SK-N-MC (cell line): ENCODE measurements around the gene CFP.
A peak's percentile ranks its signal among the peaks of the same experiment; 100 is the strongest.

ENCODE experiments used
- DNase-seq: peaks from one replicate; pipeline ENCODE4 v3.0.0-alpha.2; 2011; ENCODE audit warnings: low read depth, low spot score
- H3K27ac ChIP-seq: fragments of 200-600 bp; sonication (generic); 2 replicates; pipeline ENCODE4 v1.5.1; 2016; ENCODE audit warnings: mixed run types
- H3K36me3 ChIP-seq: fragments of 200-600 bp; sonication (generic); 2 replicates; pipeline ENCODE4 v1.6.1; 2017; ENCODE audit warnings: antibody characterized with exemption, low read length, mixed read lengths; ENCODE audit not compliant: insufficient read depth
- H3K4me3 ChIP-seq: fragments of 200-600 bp; sonication (generic); 2 replicates; pipeline ENCODE4 v1.5.1; 2016
- H3K9ac ChIP-seq: fragments of 200-600 bp; sonication (generic); 2 replicates; pipeline ENCODE4 v1.8.0; 2017; ENCODE audit warnings: mixed run types, mixed read lengths; ENCODE audit not compliant: insufficient read length
- H3K9me3 ChIP-seq: fragments of 200-600 bp; sonication (generic); 2 replicates; pipeline ENCODE4 v1.6.1; 2017; ENCODE audit warnings: low read depth, mild to moderate bottlenecking, antibody characterized with exemption, low read length, moderate library complexity, mixed read lengths
- EZH2 ChIP-seq: fragments of 200-600 bp; sonication (generic); IDR thresholded peaks from one replicate; pipeline ENCODE4 v1.6.1; 2017; ENCODE audit warnings: antibody characterized with exemption
- FOXP2 ChIP-seq: optimal IDR thresholded peaks from 2 replicates; pipeline ENCODE3; 2011; ENCODE audit warnings: mild to moderate bottlenecking, moderate library complexity; ENCODE audit not compliant: insufficient read depth; ENCODE audit errors: extremely low read length, control extremely low read depth
- POLR2AphosphoS5 ChIP-seq: IDR thresholded peaks from 2 replicates; pipeline ENCODE4 v1.6.1; 2012; ENCODE audit warnings: mild to moderate bottlenecking, low read depth, low read length, borderline replicate concordance

Gene CFP

DNA sequence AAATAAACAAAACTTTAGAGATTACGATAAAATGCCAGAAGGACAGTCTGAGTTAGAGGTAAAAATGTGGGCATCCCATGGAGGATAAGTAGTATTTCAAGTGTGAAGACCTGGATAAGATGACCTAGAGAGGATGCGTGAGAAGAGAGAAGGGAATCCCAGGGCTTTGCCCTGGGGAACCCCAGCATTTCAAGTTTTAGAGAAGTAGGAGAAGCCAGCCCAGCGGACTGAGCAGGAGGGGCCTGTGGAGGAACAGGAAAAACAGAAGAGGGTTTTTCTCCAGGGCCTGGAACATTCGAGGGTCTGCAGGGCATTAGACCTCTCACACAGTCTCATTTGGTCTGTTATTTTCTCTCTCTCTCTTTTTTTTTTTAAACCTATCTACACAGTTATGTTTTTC, 2.9 kb upstream of the CFP start:
- DNase-seq, result no peak
- Histone ChIP-seq H3K9ac (no peak overlapping the region), H3K4me3 (no peak overlapping the region), H3K36me3 (peaks cover 3% of the 10 kb centered on the region; the same call in 1 of the 2 replicates), H3K27ac (no peak overlapping the region), H3K9me3 (no peaks in the 10 kb centered on the region)
- TF ChIP-seq FOXP2 (no peak), POLR2AphosphoS5 (no peak), EZH2 (no peak)

DNA sequence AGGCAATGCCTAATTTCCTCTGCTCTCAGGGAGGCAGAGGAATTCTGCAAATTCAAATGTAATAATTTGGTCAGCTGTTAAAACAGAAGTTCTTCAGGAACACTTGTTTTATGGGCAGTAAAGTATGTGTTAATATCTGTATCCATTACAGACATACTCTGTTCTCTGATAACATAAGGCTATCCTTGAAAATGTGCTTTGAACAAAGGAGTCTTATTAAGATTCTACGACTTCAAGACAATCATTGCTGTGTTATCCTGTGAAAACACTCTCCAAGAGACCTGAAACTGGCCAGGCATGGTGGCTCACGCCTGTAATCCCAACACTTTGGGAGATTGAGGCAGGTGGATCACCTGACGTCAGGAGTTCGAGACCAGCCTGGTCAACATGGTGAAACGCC, 1.9 kb upstream of the CFP start:
- H3K9ac ChIP-seq, result no peak overlapping the region
- H3K36me3 ChIP-seq, result no peaks in the 10 kb centered on the region; the same call in 1 of the 2 replicates
- H3K4me3 ChIP-seq, result no peak overlapping the region
- no peak for TF ChIP-seq FOXP2
- TF ChIP-seq EZH2, result no peak
- TF ChIP-seq POLR2AphosphoS5, result no peak
- no peak overlapping the region for H3K27ac ChIP-seq
- H3K9me3 ChIP-seq, result no peaks in the 10 kb centered on the region
- no peak for DNase-seq

- H3K9ac ChIP-seq, result no peak overlapping the region
- H3K4me3 ChIP-seq, result no peak overlapping the region
- DNase-seq, result no peak
- H3K9me3 ChIP-seq, result no peaks in the 10 kb centered on the region
- no peak overlapping the region for H3K27ac ChIP-seq
- no peaks in the 10 kb centered on the region for H3K36me3 ChIP-seq
- TF ChIP-seq EZH2, result no peak
- TF ChIP-seq POLR2AphosphoS5, result no peak
- TF ChIP-seq FOXP2, result no peak
Measured at GRCh38 chrX:47628982-47629381, 748 bp downstream of the CFP start.

GRCh38 chrX:47625365-47625764, 4.4 kb downstream of the CFP start:
- DNase-seq, result no peak
- H3K9ac ChIP-seq, result no peak overlapping the region
- TF ChIP-seq FOXP2 (no peak), EZH2 (no peak), POLR2AphosphoS5 (no peak)
- H3K9me3 ChIP-seq, result no peaks in the 10 kb centered on the region
- no peak overlapping the region for H3K4me3 ChIP-seq
- H3K36me3 ChIP-seq, result no peaks in the 10 kb centered on the region
- H3K27ac ChIP-seq, result no peak overlapping the region

DNA sequence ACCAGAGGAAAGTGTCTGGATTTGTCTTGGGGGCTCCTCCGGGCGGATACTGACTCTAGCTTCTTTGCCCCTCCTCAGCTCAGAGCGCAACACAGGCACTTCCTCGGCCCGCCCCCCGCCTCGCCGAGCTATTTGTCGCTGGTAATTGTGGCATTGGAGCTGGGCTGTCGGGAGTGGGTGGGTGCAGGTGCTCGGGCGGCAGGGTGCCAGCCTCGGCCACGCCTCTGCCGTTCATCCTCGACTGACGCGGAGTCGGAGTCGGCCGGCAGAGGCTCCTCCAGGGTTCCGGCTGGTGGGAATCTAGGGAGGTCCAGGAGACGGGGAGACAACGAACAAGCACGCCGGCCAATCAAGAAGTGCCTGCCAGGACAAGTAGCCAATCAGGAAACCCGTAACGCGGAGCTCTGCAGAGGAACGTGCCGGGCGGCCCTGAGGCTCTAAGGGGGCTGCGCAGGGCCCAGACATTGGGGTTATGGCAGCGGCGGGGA, 6.1 kb downstream of the CFP start:
- H3K9ac ChIP-seq, result no peak overlapping the region
- DNase-seq, result no peak
- H3K27ac ChIP-seq, result no peak overlapping the region
- no peaks in the 10 kb centered on the region for H3K36me3 ChIP-seq
- peak overlapping the region; percentile 72 for H3K4me3 ChIP-seq
- no peak for TF ChIP-seq EZH2
- no peak for TF ChIP-seq POLR2AphosphoS5
- no peak for TF ChIP-seq FOXP2
- H3K9me3 ChIP-seq, result no peaks in the 10 kb centered on the region

- H3K9me3 ChIP-seq, result no peaks in the 10 kb centered on the region
- no peak for TF ChIP-seq EZH2
- TF ChIP-seq FOXP2, result no peak
- no peak for TF ChIP-seq POLR2AphosphoS5
Measured at GRCh38 chrX:47621851-47622250, 7.9 kb downstream of the CFP start.

GRCh38 chrX:47620303-47620685, 9.4 kb downstream of the CFP start:
- H3K9ac ChIP-seq, result no peak overlapping the region
- TF ChIP-seq EZH2 (no peak), FOXP2 (no peak), POLR2AphosphoS5 (no peak)
- no peaks in the 10 kb centered on the region for H3K9me3 ChIP-seq
- H3K27ac ChIP-seq, result no peak overlapping the region
- no peak for DNase-seq
- no peaks in the 10 kb centered on the region for H3K36me3 ChIP-seq
- H3K4me3 ChIP-seq, result no peak overlapping the region

More at GRCh38 chrX:47621851-47622250, 7.9 kb downstream of the CFP start:
- H3K9ac ChIP-seq, result no peak overlapping the region
- no peak overlapping the region for H3K27ac ChIP-seq
- no peak for DNase-seq
- no peaks in the 10 kb centered on the region for H3K36me3 ChIP-seq
- no peak overlapping the region for H3K4me3 ChIP-seq

- no peak for TF ChIP-seq EZH2
- no peak for TF ChIP-seq POLR2AphosphoS5
- no peak for TF ChIP-seq FOXP2
- Histone ChIP-seq H3K9me3 (no peaks in the 10 kb centered on the region), H3K9ac (no peak within 1 kb of the TSS), H3K36me3 (no peaks in the 10 kb centered on the region), H3K27ac (no peak within 1 kb of the TSS), H3K4me3 (peak within 1 kb of the TSS; percentile 69)
- no peak for DNase-seq
Measured at GRCh38 chrX:47619486-47620302, 10.0 kb downstream of the CFP start, which contains the start of gene SYN1. Gene SYN1 (minus strand): TSS chrX:47619857. CDS start chrX:47619728, 129 bp downstream.
